Erythroblast (primary cell): ENCODE data around the gene TIMP3.

Experiments
- GATA1 ChIP-seq: IDR thresholded peaks from 2 replicates; pipeline ENCODE4 v1.6.1; 2011; ENCODE audit warnings: low read depth, mild to moderate bottlenecking, control low read depth, low read length, moderate library complexity
- POLR2A ChIP-seq: IDR thresholded peaks from 2 replicates; pipeline ENCODE4 v1.6.1; 2011; ENCODE audit warnings: mild to moderate bottlenecking, low read length

DNA sequence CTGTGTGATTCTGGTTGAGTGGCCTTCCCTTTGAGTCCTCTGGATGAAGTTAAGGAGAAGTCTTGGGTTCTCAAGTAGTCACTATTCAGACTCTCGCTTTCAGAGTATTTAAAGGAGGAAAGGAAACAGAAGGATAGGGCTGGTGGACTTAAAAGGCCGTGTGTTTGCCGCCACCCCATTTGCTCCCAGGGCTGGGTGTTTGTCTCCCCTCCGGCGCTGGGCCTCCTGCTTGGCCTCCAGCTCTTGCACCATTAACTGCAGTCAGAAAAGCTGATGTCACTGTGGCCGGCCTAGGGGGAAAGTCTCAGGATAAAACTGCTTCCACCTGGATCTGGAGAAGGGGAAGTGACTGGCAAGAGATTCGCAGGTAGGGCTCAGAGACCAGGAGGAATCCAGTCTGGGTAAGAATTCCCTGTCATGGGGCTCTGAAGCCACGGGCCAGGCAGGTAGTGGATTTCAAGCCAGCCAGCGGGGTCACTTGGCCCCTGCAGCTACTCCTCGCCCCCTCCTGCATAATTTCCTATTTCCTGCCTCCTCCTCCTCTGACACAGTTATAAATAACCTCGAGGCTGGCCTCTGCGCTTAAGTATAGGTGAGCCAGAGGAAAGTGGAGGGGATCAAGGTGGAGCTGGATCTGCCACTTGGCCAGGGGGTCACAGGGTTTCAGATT, 17.1 kb downstream of the TIMP3 start:
- TF ChIP-seq POLR2A (no peak), GATA1 (no peak)
